ENCODE results near the gene BNIP5. TPM values are rescaled to one million over a fixed set of nuclear protein-coding genes. Genes with fewer than 3 reads are reported as not detected.

BNIP5 gene
- total RNA-seq (2016; rRNA removed; fragmentation: Illumina TruSeq; extraction: Trizol) (not detected in 2 replicates), polyA plus RNA-seq (2011; rRNA removed) (0.01 TPM in 1 of 2 replicates, not detected in the other), polyA minus RNA-seq (2011; rRNA and poly(A)+ RNA removed; ENCODE audit: low replicate concordance) (0.16 TPM in 1 of 2 replicates, not detected in the other), Bru-seq, nascent RNA (not detected), BruChase-seq, experiment 1, labeled RNA remaining after a 6-hour chase (percentile 11 among the genes with signal in this experiment), BruChase-seq, experiment 2, labeled RNA remaining after a 2-hour chase (not detected)
- not detected in 2 replicates for total RNA-seq (2016; cell fraction: cytosol; rRNA removed; fragmentation: Illumina TruSeq; extraction: Trizol; ENCODE audit: low read depth)
- not detected in 2 replicates for total RNA-seq (2016; cell fraction: insoluble cytoplasmic fraction; rRNA removed; fragmentation: Illumina TruSeq; extraction: Trizol)
- total RNA-seq (2016; cell fraction: membrane; rRNA removed; fragmentation: Illumina TruSeq; extraction: Trizol), result not detected in 2 replicates
- not detected in 2 replicates for total RNA-seq (2016; cell fraction: nucleus; rRNA removed; fragmentation: Illumina TruSeq; extraction: Trizol)
- not detected in 2 replicates for polyA plus RNA-seq (2011; cell fraction: cytosol; rRNA removed)
- 0.03 TPM in 1 of 2 replicates, not detected in the other for polyA plus RNA-seq (2011; cell fraction: nucleus; rRNA removed)
- not detected in 2 replicates for polyA plus RNA-seq (2012)
- polyA plus RNA-seq (2016; cell fraction: cytosol; fragmentation: Illumina TruSeq; extraction: Trizol; ENCODE audit: low read depth), result not detected in 2 replicates
- not detected in 2 replicates for polyA plus RNA-seq (2016; cell fraction: insoluble cytoplasmic fraction; fragmentation: Illumina TruSeq; extraction: Trizol; ENCODE audit: low read depth)
- polyA plus RNA-seq (2016; cell fraction: membrane; fragmentation: Illumina TruSeq; extraction: Trizol; ENCODE audit: low read depth), result not detected in 2 replicates
- polyA plus RNA-seq (2016; cell fraction: nucleus; fragmentation: Illumina TruSeq; extraction: Trizol; ENCODE audit: insufficient read depth, low read depth), result not detected in 2 replicates
- not detected in 2 replicates for polyA minus RNA-seq (2011; cell fraction: cytosol; rRNA and poly(A)+ RNA removed)
- polyA minus RNA-seq (2011; cell fraction: nucleus; rRNA and poly(A)+ RNA removed), result not detected in 2 replicates
- long read RNA-seq, experiment 1, result 0 reads
- long read RNA-seq, experiment 2, result 0 reads

- Histone ChIP-seq H3K27me3 (ENCODE audit: control insufficient read depth in 1 of 2, insufficient read depth in 2 of 2, low read length in 2 of 2) (peaks cover 5 to 52% of the 10 kb centered on the region in 2 experiments), H3K4me1 (ENCODE audit: insufficient read depth, low read length) (peaks cover 47% of the 10 kb centered on the region), H3K79me2 (ENCODE audit: insufficient read depth, low read length) (no peaks in the 10 kb centered on the region), H3K4me3 (replicated peaks in 1 of 3; ENCODE audit: insufficient read depth in 1 of 3, low read depth in 2 of 3, low read length in 3 of 3) (no peak within 1 kb of the TSS), H4K20me1 (ENCODE audit: insufficient read depth, low read length) (no peaks in the 10 kb centered on the region), H2AFZ (ENCODE audit: low read length) (no peak within 1 kb of the TSS), H3K9ac (ENCODE audit: insufficient read depth, low read depth, low read length) (no peak within 1 kb of the TSS), H3K36me3 (replicated peaks in 1 of 2; ENCODE audit: control insufficient read depth in 1 of 2, insufficient read depth in 2 of 2, low read length in 2 of 2) (no peaks in the 10 kb centered on the region; a peak in 1 of 5 replicates), H3K27ac (ENCODE audit: extremely low read length, insufficient read depth, low read length) (no peak within 1 kb of the TSS), H3K4me2 (ENCODE audit: low read depth, low read length) (peak within 1 kb of the TSS; percentile 78; the same call in 1 of the 2 replicates), H3K9me3 (ENCODE audit: low read length) (no peaks in the 10 kb centered on the region)
- BruUV-seq (replicated peaks), result no TSS peak
- intact Hi-C loops (cut with micrococcal nuclease; ENCODE audit: unreplicated experiment), result no loop called here
- in situ Hi-C loops (cut with HindIII; ENCODE audit: extremely low pct_ligation_motif_present, low pct_unique_long_range_greater_than_20kb), result no loop called here
- no peak for FAIRE-seq
- no peak for ATAC-seq
- DNase-seq (ENCODE audit: low spot score), result no peak
- 17% methylated on average over 3 of the region's 3 CpGs for WGBS (ENCODE audit: low lambda C conversion rate)
- CTCF ChIA-PET (ENCODE audit: low intra/inter-chr PET ratio, low total read pairs), result no interaction called here
- POLR2A ChIA-PET, result no interaction called here
- TF ChIP-seq DR1 (CRISPR knock-in tag; IDR thresholded peaks at IDR 0.05), result no peak
- TF ChIP-seq SNAPC2 (CRISPR knock-in tag; IDR thresholded peaks at IDR 0.05), result no peak
- no peak for TF ChIP-seq ZNF687 (CRISPR knock-in tag; IDR thresholded peaks at IDR 0.05)
- TF ChIP-seq ZNF354B (CRISPR knock-in tag; IDR thresholded peaks at IDR 0.05), result no peak
- TF ChIP-seq XBP1 (CRISPR knock-in tag; IDR thresholded peaks at IDR 0.05), result no peak
- TF ChIP-seq RBAK (CRISPR knock-in tag; IDR thresholded peaks at IDR 0.05), result no peak
- TF ChIP-seq ZBTB10 (CRISPR knock-in tag; IDR thresholded peaks at IDR 0.05; ENCODE audit: borderline replicate concordance), result no peak
- no peak for TF ChIP-seq ZZZ3 (CRISPR knock-in tag; IDR thresholded peaks at IDR 0.05; ENCODE audit: borderline replicate concordance)
- TF ChIP-seq NCOR1 (IDR thresholded peaks at IDR 0.05; ENCODE audit: borderline replicate concordance, low read length), result no peak
These were observed at the start of gene BNIP5 for GRCh38 chr6:36336779-36337241. BNIP5 (minus strand) TSS chr6:36336888; CDS start chr6:36330690, 6,198 bp downstream.

All from HepG2 (cell line).